HG02981 (cell line): ENCODE data around the gene ARID4B.
"Not testable (repeated sequence)": the region's sequence is repeated elsewhere in the genome, so short reads cannot be mapped to it uniquely, and the experiment has no call there.

Source experiments
- ATAC-seq: cut with Tn5 transposase; IDR thresholded peaks from one replicate; pipeline ENCODE4 v1.9.1; 2021; ENCODE audit warnings: mild to moderate bottlenecking, moderate library complexity; ENCODE audit not compliant: unreplicated experiment

ARID4B gene

DNA sequence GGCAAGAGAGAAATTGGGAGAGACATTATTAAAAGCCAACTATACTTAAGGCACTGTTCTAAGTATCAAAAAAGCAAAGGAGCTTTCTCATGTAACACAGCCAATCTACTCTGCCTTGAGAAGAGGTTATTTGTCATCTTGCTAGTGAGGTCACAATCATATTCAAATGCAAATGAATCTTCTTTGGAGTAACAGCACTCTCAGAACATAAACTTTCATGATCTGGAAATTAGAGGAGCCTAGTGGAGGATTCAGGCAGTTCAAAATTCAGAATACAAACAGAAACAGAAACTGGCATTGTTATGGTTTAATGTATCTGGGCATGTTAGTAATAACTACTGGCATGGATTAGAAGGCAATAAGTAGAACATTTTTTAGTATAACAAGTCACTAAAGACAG is 57.4 kb downstream of the ARID4B start:
- peak; percentile 42 for ATAC-seq

DNA sequence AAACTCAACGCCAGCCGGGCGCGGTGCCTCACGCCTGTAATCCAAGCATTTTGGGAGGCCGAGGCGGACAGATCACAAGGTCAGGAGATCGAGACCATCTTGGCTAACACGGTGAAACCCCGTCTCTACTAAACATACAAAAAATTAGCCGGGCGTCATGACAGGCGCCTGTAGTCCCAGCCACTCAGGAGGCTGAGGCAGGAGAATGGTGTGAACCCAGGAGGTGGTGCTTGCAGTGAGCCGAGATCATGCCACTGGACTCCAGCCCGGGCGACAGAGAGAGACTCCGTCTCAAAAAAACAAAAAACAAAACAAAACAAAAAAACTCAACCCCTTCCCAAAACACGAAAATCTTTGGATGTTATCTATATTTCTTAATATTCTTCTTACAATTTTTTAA is 58.0 kb downstream of the ARID4B start:
- not testable (repeated sequence) for ATAC-seq

DNA sequence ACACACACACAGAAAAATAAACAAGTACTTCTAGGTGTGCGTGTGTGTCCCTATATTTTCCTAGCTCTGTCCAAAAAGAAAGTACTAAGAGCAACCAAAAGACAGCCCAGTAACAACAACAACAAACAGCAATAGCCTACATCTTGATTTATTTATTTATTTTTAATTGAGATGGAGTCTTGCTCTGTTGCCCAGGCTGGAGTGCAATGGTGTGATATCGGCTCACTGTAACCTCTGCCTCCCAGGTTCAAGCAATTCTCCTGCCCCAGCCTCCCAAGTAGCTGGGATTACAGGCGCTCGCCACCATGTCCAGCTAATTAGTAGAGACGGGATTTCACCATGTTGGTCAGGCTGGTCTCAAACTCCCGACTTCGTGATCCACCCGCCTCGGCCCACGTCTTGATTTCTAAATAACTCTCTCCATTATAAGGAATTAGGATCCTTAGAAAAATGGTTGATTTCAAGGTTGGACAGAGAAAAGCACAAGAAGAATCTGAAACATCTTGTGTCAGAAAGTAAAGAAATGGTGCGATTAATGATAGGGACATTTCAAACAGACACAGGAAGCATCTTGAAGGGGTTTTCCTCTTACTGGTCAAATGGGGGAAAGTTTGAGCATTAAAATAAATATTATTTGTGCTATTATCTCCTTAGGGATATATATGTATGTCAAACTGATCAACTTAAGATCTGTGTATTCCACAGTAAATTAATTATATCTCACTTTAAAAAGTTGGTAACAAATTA is 59.4 kb downstream of the ARID4B start:
- ATAC-seq: no peak

DNA sequence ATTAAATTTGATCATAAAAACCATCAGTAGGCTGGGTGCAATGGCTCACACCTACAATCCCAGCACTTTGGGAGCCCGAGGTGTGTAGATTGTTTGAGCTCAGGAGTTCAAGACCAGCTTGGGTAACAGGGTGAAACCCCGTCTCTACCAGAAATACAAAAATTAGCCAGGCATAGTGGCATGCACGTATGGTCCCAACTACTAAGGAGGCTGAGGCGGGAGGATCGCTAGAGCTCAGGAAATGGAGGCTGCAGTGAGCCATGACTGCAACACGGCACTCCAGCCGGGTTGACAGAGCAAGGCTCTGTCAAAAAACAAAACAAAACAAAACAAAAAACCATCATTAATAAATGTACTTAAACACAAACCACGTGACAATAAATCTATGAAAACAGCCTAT is 61.0 kb downstream of the ARID4B start:
- no peak for ATAC-seq

DNA sequence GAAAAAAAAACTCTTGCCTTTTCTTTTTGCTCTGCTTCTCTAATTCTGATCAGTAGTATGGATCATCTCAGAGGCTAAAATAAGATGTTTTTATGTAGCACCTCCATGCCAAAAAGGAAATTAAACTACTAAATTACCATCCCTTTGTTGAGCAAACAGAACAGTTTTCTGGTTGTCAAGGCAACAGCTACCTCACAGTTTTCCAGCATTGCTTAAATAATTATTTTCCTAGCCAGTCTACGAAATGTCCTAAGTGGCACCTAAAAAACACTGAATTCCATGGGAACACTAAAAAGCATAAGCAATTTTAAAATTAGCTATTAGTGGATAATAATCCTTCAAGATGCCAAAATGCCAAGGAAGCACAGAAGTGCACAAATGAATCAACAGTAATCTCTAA is 61.7 kb downstream of the ARID4B start:
- ATAC-seq: no peak

DNA sequence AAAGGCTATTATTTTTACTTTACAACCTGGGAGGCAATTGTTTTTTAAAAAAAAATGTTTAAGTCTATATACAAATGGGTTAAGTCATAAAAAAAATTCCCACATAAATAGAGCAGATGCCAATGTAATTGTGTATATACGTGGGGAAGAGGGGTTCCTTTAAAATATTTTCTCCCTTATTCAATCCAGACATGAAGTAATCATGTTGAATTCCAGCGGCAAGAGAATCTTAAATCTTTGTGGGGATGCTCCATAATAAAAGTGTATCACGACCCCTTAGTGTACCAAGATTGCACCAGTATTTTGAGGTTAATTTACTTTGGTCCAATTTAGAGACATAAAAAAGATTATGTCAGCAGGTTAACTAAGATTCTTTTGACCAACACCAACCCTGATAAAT is 62.1 kb downstream of the ARID4B start:
- ATAC-seq: no peak

DNA sequence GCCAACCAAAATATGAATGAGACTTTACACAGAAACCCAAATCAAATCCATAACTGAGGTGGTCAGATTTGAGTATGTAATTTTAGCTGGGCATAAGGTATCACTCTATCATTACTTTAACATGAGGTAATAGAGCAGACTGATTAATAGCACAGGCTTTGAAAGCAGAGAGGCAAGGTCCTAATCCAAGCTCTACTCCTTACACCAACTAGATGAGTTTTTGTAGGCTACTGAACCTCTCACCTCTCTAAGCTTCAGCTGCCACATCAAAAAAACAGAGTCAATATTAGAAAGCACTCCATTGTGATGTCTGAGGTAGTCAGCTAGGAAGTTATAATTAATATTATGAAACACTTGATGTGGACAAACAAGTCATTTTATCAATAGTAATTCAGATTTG is 63.7 kb downstream of the ARID4B start:
- ATAC-seq: no peak

DNA sequence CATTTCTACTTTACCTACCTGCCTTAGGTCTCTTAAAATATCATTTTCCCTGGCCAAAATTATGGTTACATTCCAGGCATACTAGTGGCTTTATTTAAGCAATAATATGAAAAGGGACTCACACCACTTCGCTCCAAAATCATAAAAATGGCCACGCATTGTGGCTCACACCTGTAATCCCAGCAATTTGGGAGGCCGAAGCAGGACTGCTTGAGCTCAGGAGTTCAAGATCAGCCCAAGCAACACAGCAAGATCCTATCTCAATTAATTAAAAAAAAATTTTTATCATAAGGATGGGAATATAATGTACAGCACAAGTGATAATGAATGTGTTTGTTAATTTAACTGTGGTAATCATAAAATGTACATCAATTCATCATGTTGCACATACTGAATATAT is 65.4 kb downstream of the ARID4B start:
- no peak for ATAC-seq

DNA sequence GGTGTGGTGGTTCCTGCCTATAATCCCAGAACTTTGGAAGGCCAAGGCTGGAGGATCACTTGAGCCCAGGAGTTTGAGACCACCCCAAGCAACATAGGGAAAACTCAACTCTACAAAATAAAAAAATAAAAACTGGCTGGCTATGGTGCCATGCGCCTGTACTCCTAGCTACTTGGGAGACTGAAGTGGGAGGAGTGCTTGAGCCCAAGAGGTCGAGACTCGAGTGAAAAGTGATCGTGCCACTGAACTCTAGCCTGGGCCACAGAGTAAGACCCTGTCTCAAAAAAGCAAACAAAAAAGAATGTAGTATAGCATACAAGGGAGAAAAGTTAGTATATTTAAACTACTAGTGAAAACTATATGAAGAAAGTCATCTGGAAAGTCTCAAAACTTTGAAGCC is 66.7 kb downstream of the ARID4B start:
- ATAC-seq: no peak

DNA sequence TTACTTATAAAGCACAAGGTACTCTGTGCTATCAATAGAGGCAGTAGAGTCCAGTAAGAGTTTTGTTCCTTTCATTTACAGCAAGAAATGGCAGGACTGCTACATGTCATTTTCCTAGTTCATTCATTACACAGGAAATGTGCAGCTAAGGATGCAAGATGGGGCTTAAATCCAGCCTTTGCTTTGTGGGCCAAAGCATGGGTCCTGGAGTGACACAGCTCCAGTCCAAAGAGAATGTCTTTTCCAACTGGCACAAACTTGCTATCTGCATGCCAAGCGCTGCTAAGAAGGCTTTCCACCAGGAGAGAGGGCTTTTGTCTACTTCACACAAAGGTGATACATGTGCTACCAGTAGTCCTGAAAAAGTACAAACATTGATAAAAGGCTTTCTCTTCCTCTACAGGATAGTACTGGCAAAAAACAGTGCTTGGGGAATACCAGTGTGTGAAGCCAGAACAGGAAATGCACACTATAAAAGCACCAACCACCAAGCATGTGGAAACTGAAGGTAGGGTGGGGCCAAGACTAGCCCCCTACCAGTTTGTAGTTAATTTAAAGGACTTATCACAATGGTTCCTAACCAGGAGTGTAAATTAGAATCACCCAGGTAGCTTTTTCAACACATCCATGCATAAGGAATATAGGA is 68.7 kb downstream of the ARID4B start:
- no peak for ATAC-seq

DNA sequence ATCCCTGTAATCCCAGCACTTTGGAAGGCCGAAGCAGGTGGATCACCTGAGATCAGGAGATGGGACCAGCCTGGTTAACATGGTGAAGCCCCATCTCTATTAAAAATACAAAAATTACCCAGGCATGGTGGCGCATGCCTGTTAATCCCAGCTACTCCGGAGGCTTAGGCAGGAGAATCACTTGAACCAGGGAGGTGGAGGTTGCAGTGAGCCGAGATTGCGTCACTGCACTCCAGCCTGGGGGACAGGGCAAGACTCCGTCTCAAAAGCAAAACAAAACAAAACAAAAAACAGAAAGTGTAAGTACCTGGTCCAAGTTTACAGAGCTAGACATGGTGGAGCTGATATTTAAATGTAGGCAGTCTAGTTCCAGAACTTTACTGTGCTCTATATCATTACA is 69.9 kb downstream of the ARID4B start:
- ATAC-seq: not testable (repeated sequence)

DNA sequence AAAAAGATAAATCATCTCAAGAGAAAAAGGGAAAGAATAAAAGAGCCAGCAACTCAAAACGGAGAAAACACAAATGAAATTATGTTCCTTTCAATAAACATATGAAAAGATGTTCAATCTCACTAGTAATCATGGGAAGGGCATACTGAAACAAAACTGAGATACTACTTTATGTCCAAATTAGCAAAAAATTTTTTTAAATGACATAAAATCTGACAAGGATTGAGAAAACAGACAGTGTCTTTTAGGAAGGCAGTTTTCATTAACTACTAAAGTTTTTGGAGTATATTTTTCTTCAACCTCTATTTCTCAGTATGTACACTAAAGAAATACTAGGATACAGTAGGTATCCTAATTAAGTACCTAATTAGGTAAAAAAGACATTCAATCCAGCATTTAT is 73.3 kb downstream of the ARID4B start:
- ATAC-seq: no peak

DNA sequence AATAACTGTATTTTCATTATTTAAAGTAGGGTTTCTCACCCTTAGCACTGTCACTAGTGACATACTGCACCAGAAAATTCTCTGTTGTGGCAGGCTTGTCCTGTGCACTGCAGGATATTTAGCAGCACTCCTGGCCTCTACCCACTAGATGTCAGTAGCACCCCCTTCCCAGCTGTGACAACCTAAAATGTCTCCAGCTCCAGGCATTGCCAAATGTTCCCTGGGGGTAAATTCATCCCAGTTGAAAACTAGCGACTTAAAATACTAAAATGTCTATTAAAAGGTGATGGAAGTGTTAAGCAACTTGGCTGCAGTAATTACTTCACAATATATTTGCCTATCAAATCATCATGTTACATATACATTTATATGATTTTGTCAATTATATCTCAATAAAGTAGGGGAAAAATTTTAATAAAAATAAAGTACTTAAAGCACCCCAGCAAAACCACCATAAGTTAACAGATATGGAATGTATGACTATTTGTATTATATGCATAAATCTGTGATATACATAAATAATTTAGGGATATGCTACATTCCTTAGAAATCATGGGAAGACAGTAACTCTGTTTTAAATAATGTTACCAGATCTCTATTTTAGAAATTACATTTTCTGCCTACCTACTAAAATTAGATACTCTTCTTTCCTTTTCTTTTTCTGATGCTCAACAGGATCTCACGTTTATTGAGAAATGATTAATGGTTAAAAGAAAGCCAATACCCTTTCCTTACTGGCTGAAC is 74.6 kb downstream of the ARID4B start:
- peak; percentile 91 for ATAC-seq

DNA sequence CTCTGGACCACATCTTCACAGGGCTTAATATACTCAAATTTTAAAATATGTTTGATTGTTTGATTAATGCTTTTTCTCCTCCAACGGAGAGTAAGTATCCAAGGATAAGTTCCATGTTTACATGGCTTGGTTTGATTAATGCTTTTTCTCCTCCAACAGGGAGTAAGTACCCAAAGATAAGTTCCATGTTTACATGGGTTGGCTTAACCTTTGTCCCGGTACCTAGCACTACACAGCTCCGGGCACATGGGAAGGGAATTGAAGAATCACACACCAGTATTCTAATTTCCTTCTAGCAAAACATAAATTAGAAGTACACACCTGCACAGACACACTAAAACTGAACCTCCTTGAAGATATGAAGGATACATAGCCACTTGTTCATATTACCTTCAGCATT is 77.5 kb downstream of the ARID4B start:
- ATAC-seq: no peak

DNA sequence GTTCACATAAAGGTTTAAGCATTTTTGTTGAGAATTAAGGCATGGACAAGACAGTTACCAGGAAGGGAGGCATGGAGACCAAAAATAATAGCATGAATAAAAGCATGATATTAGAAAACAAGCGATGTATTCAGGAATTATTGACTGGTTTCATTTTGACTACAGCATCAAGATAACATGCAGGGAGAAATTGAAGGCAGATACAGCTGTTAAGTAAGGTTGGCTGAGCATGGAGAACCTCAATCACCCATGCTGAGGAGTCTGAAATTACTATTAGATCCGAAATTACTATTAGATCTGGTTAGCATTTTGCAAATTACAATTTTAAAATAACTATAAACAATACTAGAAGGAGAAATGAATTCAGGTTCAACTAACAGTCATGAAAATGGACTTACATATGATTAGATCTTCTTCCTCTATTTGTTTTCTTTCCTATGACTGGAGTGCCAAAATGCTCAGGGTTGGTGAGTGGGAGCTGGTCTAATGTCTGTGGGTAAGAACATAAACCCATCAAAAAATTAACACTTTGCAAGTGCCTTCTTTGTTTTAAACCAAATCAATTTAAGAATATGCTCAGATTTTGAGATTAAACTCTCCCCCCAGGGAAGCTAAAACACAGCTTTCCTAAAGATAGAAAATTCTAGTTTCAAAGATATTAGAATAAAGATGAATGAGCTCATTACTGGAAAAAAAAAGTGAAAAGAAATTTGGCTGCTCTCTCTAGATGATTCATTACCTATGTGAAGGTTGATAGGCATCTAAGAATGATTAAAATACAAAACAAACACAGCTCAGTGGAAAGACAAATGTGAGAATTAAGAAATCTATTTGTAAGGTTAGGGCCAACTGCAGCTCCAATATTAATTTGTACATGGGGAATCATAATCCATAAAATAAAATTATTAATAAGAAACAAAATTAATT is 81.7 kb downstream of the ARID4B start:
- no peak for ATAC-seq

DNA sequence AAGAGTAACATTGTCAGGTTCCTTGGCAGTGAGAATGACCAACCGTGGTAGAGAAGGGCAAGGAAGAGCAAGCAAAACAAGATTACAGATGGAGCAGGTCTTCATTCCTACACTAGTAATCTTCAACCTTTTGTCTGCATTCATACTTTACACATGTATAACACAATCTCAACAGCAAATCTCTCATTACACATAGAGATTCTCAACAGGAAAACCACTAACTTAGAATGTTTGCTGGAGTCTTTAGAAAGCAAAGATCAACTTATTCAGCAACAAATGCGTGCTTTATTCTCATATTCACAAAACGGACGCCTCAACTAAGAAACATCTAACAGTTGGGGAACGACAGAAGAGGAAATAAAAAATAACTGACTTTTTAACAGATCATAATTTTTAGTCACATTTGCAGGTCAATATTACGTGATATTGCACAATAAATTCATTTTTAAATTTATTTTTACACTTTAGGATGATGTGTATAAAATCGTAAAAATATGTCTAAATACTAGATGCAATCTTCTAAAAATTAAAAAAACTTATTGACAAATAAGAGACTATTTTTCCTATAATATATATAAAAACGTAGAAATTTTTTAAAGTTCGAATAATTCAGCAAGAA is 82.9 kb downstream of the ARID4B start:
- ATAC-seq: no peak

DNA sequence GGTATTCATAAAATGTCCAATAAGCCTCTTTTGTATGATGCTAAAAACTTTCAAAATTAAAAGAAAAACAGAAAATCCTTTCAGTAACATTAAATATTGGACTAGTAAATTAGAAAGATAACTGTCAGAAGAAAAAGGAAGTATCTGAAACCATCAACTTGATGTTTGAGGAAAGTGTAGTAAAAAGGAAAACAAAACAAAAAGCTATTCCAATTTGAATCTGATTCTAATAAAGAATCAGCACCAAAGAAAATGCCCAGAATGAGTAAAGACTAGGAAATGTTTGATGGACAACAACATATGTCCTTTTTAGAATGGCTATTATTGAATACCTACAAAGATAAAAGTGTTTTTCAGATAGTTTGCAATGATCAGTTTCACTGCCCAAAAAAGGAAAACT is 87.0 kb downstream of the ARID4B start:
- ATAC-seq: no peak

DNA sequence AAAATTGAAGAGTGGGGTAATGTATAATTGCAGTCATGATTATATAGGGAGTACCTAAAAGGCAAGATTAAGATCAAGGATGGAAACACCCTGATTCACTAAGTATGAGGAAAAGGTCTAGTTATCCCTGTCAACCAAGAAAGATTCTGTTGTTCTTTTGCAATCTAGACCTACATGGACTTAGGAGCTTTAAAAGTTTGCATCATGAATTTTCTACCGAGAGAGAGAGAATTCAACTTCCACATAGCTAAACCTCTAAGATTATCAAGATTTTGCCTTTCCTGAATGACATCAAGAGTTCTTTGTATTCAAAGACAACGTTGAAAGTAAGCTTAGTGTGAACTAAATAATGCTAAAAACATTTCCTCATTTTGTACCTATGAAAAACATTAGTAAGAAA is 88.1 kb downstream of the ARID4B start:
- no peak for ATAC-seq

DNA sequence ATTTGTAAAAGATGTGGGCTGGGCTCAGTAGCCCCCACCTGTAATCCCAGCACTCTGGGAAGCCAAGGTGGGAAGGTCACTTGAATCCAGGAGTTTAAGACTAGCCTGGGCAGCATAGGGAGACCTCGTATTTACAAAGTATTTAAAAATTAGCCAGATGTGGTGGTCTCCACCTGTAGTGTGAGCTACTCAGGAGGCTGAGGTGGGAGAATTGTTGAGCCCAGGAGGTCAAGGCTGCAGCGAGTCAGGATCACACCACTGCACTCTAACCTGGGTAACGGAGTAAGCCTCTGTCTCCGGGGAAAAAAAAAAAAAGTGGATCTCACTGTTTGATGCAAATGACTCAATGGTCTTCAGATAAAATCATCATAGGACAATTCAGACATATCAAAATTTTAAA is 89.4 kb downstream of the ARID4B start:
- no peak for ATAC-seq

DNA sequence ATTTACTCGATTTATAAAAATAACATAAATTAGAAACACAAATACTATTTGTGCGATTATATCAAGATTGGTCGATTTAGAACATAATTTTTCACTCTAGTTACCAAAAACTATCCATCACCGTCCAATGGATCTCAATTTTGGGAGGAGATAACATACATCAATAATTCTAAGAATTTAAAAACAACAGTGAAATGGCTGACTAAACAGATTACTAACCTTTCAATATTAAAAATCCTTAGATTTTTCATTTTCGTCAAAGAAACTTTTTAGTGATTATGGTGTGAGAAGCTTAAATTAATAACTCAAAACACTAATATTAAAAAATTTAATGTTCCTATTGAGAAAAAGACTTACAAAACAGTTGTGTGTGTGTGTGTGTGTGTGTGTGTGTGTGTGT is 91.9 kb downstream of the ARID4B start:
- ATAC-seq: no peak

DNA sequence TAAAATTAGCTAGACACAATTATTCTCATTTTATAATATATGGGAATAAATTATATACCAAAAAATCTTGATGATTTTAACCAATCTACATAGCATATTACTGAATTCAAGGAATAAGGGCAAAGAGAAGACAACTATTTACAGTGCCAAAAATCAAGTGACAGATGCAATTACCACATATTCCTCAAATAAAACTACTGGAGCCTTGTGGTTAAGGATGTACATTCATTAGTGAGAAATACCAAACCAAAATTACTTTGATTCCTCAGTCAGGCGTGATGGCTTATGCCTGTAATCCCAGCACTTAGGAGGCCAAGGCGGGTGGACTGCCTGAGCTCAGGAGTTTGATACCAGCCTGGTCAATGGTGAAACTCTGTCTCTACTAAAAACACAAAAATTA is 98.1 kb downstream of the ARID4B start:
- no peak for ATAC-seq
